ENCODE data around the gene MSANTD7. TPM values are rescaled to one million over a fixed set of nuclear protein-coding genes. Genes with fewer than 3 reads are reported as not detected.
A peak's percentile ranks its signal among the peaks of the same experiment; 100 is the strongest.

Gene MSANTD7
- total and polyA plus RNA-seq, 10 of the 15 experiments (the other 5 are each of a cell fraction or from before 2014, with no cell fraction given), result 3.5 to 22.8 (median 18.5) TPM

GRCh38 chr10:14822879-14823755 lies 15.0 kb upstream of the MSANTD7 start:
- Histone ChIP-seq H3K4me3 (no peak overlapping the region), H4K20me1 (ENCODE audit: control insufficient read depth, insufficient read depth) (no peaks in the 10 kb centered on the region), H2AFZ (ENCODE audit: control insufficient read depth, low read depth, low read length) (no peak overlapping the region), H3K36me3 (ENCODE audit: control insufficient read depth in 2 of 2, insufficient read depth in 2 of 2, low read length in 1 of 2) (no peaks in the 10 kb centered on the region), H3K4me2 (ENCODE audit: control insufficient read depth, insufficient read depth) (no peak overlapping the region), H3K79me2 (ENCODE audit: control insufficient read depth, insufficient read depth, low read length) (no peaks in the 10 kb centered on the region), H3K4me1 (ENCODE audit: control insufficient read depth, insufficient read depth, low read length) (no peaks in the 10 kb centered on the region), H3K9me3 (replicated peaks; ENCODE audit: control insufficient read depth, insufficient read depth, low read length) (no peaks in the 10 kb centered on the region), H3K27ac (ENCODE audit: control insufficient read depth, insufficient read depth) (no peak overlapping the region), H3K9ac (ENCODE audit: control insufficient read depth, insufficient read depth, low read length) (no peak overlapping the region), H3K27me3 (replicated peaks in 1 of 2; ENCODE audit: control insufficient read depth in 2 of 2, insufficient read depth in 2 of 2, low read length in 1 of 2) (no peaks in the 10 kb centered on the region)
- BruUV-seq (replicated peaks), result no TSS peak
- intact Hi-C loops (cut with micrococcal nuclease; ENCODE audit: unreplicated experiment), result loop anchor here (1.0 to 5.0 kb wide), 5 partner anchors 176 to 324 kb away; no protein-coding TSS in a partner anchor
- DNase-seq (ENCODE audit: low read depth, low spot score) (no peak), FAIRE-seq (no peak), ATAC-seq (peak; percentile 91)
- ChIA-PET POLR2A (no interaction called here), SMC1A (ENCODE audit: uncharacterized antibody, unreplicated experiment) (interaction anchor here (0.7 to 3.8 kb wide), 41 partner anchors 8 to 626 kb away, joined by 3 to 66 read pairs (median 5); partner anchors contain the start of genes CDNF, DCLRE1C, HSPA14 and MSANTD7), CTCF (interaction anchor here (0.6 to 7.7 kb wide), 45 partner anchors 10 to 840 kb away, joined by 3 to 134 read pairs (median 4); partner anchors contain the start of genes CDNF, HSPA14, MEIG1 and MSANTD7), RAD21 (ENCODE audit: unreplicated experiment) (interaction anchor here (0.6 to 4.2 kb wide), 30 partner anchors 8 to 324 kb away, joined by 3 to 74 read pairs (median 4); partner anchors contain the start of genes CDNF, HSPA14 and MSANTD7)
- WGBS (ENCODE audit: insufficient coverage, insufficient replicate concordance, low lambda C conversion rate, missing lambda C conversion rate), result 6% methylated on average over 3 of the region's 3 CpGs
- in situ Hi-C loops (cut with MboI), result loop anchor here (5.0 to 10.0 kb wide), 2 partner anchors 321 to 628 kb away; no protein-coding TSS in a partner anchor
- no peak for TF ChIP-seq GATAD2B (conservative IDR thresholded peaks at IDR 0.05; ENCODE audit: low read depth)
- 0 out of 2 replicates have a peak, but pooled peaks have one; percentile 16 for TF ChIP-seq MYB (IDR thresholded peaks at IDR 0.05; ENCODE audit: borderline replicate concordance, low read depth, low read length)
- no peak for TF ChIP-seq NRF1 (conservative IDR thresholded peaks at IDR 0.05; ENCODE audit: low read depth, low read length)
- no peak for TF ChIP-seq PRDM15 (CRISPR knock-in tag; IDR thresholded peaks at IDR 0.05)
- no peak for TF ChIP-seq NR2C2 (IDR thresholded peaks at IDR 0.05; ENCODE audit: borderline replicate concordance, control insufficient read depth, insufficient read length, low read depth)
- TF ChIP-seq CTCF (IDR thresholded peaks at IDR 0.05 in 2 of 3, conservative IDR thresholded peaks at IDR 0.05 in 1 of 3; ENCODE audit: control insufficient read depth in 2 of 3, extremely low read depth in 1 of 3, insufficient read depth in 1 of 3, low read depth in 3 of 3, low read length in 3 of 3), result peak; percentile 56 to 81 (median 73)
- TF ChIP-seq TAF1 (IDR thresholded peaks at IDR 0.05; ENCODE audit: borderline replicate concordance, low read depth, low read length), result no peak
- 0 out of 2 replicates have a peak, but pooled peaks have one; percentile 25 for TF ChIP-seq YY1 (IDR thresholded peaks at IDR 0.05; ENCODE audit: low read depth, low read length)
- no peak for TF ChIP-seq ELK1 (IDR thresholded peaks at IDR 0.05; ENCODE audit: low read depth, low read length)
- TF ChIP-seq PKNOX1 (IDR thresholded peaks at IDR 0.05), result no peak
- peak; percentile 98 for TF ChIP-seq RAD21 (IDR thresholded peaks at IDR 0.05; ENCODE audit: insufficient read depth, low read depth, low read length)
- TF ChIP-seq BACH1 (IDR thresholded peaks at IDR 0.05; ENCODE audit: borderline replicate concordance), result no peak

All from GM12878 (cell line).